Loucy (cell line): ENCODE measurements around the gene EPB41L5.

ENCODE experiments used
- H2AFZ ChIP-seq: fragments of 200-600 bp; sonication (generic); 2 replicates; pipeline ENCODE4 v1.6.0; 2016; ENCODE audit warnings: antibody characterized with exemption, mild to moderate bottlenecking, low read length, moderate library complexity
- H3F3A ChIP-seq: fragments of 200-600 bp; 2 replicates; pipeline ENCODE4 v1.6.0; 2016; ENCODE audit warnings: antibody characterized with exemption, low read depth, mild to moderate bottlenecking
- H3K27me3 ChIP-seq: fragments of 200-600 bp; sonication (generic); 2 replicates; pipeline ENCODE4 v1.6.1; 2014; ENCODE audit warnings: low read length, mild to moderate bottlenecking; ENCODE audit not compliant: insufficient read depth, poor library complexity, severe bottlenecking
- H3K36me3 ChIP-seq: fragments of 200-600 bp; sonication (generic); 2 replicates; pipeline ENCODE4 v1.6.1; 2016; ENCODE audit warnings: low read length; ENCODE audit not compliant: insufficient read depth
- H3K4me1 ChIP-seq: fragments of 200-600 bp; sonication (generic); 2 replicates; pipeline ENCODE4 v1.5.1; 2014; ENCODE audit warnings: low read length, mild to moderate bottlenecking; ENCODE audit not compliant: insufficient read depth, poor library complexity, severe bottlenecking
- H3K4me2 ChIP-seq: fragments of 200-600 bp; sonication (generic); 2 replicates; pipeline ENCODE4 v1.6.0; 2014; ENCODE audit warnings: antibody characterized with exemption, low read length, low read depth, mild to moderate bottlenecking; ENCODE audit not compliant: poor library complexity, severe bottlenecking
- H3K4me3 ChIP-seq: fragments of 200-600 bp; sonication (generic); 2 replicates; pipeline ENCODE4 v1.5.1; 2014; ENCODE audit warnings: low read length, mild to moderate bottlenecking, mixed read lengths; ENCODE audit not compliant: poor library complexity, severe bottlenecking
- H3K79me2 ChIP-seq: fragments of 200-600 bp; sonication (generic); 2 replicates; pipeline ENCODE4 v1.6.1; 2014; ENCODE audit warnings: low read length; ENCODE audit not compliant: insufficient read depth
- H3K9ac ChIP-seq: fragments of 200-600 bp; sonication (generic); 2 replicates; pipeline ENCODE4 v1.6.0; 2014; ENCODE audit warnings: mild to moderate bottlenecking, low read depth, low read length, moderate library complexity; ENCODE audit not compliant: poor library complexity, severe bottlenecking
- H3K9me2 ChIP-seq: fragments of 200-600 bp; sonication (generic); replicated peaks from 2 replicates; pipeline ENCODE4 v1.6.1; 2016; ENCODE audit warnings: low read depth, low read length, mixed read lengths
- H3K9me3 ChIP-seq: fragments of 200-600 bp; sonication (generic); 2 replicates; pipeline ENCODE4 v1.6.1; 2014; ENCODE audit warnings: mild to moderate bottlenecking, antibody characterized with exemption, low read length, low read depth; ENCODE audit not compliant: insufficient read depth
- H4K20me1 ChIP-seq: fragments of 200-600 bp; sonication (generic); 2 replicates; pipeline ENCODE4 v1.6.0; 2014; ENCODE audit warnings: antibody characterized with exemption, low read length, mild to moderate bottlenecking; ENCODE audit not compliant: insufficient read depth, poor library complexity, severe bottlenecking
- CTCF ChIP-seq: fragments of 200-600 bp; sonication (generic); conservative IDR thresholded peaks from 2 replicates; pipeline ENCODE4 v1.5.1; 2014; ENCODE audit warnings: mild to moderate bottlenecking, antibody characterized with exemption, low read length
- EZH2phosphoT487 ChIP-seq: fragments of 200-600 bp; IDR thresholded peaks from 2 replicates; pipeline ENCODE4 v1.6.1; 2018; ENCODE audit warnings: antibody characterized with exemption, mild to moderate bottlenecking, moderate library complexity, borderline replicate concordance

EPB41L5 gene

GRCh38 chr2:120012771-120013596 lies at the start of gene EPB41L5:
Gene EPB41L5, plus strand, starts transcription at chr2:120013077. Its CDS starts 6,008 bp downstream, at chr2:120019085.
- Histone ChIP-seq H3F3A (no peaks in the 10 kb centered on the region), H3K9me3 (no peaks in the 10 kb centered on the region), H3K36me3 (no peaks in the 10 kb centered on the region), H3K79me2 (peaks cover 14% of the 10 kb centered on the region), H3K4me2 (peak within 1 kb of the TSS; percentile 68), H3K4me3 (peak within 1 kb of the TSS; percentile 87), H3K9me2 (no peaks in the 10 kb centered on the region), H3K4me1 (peaks cover 11% of the 10 kb centered on the region), H3K9ac (peak within 1 kb of the TSS; percentile 78), H2AFZ (peak within 1 kb of the TSS; percentile 96), H4K20me1 (peaks cover 9% of the 10 kb centered on the region), H3K27me3 (no peaks in the 10 kb centered on the region)
- TF ChIP-seq CTCF (no peak), EZH2phosphoT487 (no peak)

GRCh38 chr2:119981896-119982295 lies 31.0 kb upstream of the EPB41L5 start:
- Histone ChIP-seq H2AFZ (no peak overlapping the region), H3K9me2 (no peaks in the 10 kb centered on the region), H3F3A (no peaks in the 10 kb centered on the region), H3K27me3 (no peaks in the 10 kb centered on the region), H3K9me3 (no peaks in the 10 kb centered on the region), H3K9ac (no peak overlapping the region), H3K36me3 (peaks cover 7% of the 10 kb centered on the region; the same call in 1 of the 2 replicates), H3K79me2 (no peaks in the 10 kb centered on the region), H3K4me3 (no peak overlapping the region), H3K4me2 (no peak overlapping the region), H4K20me1 (no peaks in the 10 kb centered on the region), H3K4me1 (no peaks in the 10 kb centered on the region)
- TF ChIP-seq CTCF (no peak), EZH2phosphoT487 (no peak)

- Histone ChIP-seq H3K9ac (no peak overlapping the region), H3K36me3 (peaks cover 6% of the 10 kb centered on the region; the same call in 1 of the 2 replicates), H3K9me3 (no peaks in the 10 kb centered on the region), H3K4me3 (no peak overlapping the region), H3K4me1 (no peaks in the 10 kb centered on the region), H3K9me2 (no peaks in the 10 kb centered on the region), H3K27me3 (no peaks in the 10 kb centered on the region), H2AFZ (no peak overlapping the region), H3F3A (no peaks in the 10 kb centered on the region), H3K79me2 (no peaks in the 10 kb centered on the region), H3K4me2 (no peak overlapping the region), H4K20me1 (no peaks in the 10 kb centered on the region)
- no peak for TF ChIP-seq EZH2phosphoT487
These were observed 30.4 kb upstream of the EPB41L5 start for GRCh38 chr2:119982506-119982905.
